Measurements from ENCODE around the gene DIS3L. TPM values are rescaled to one million over a fixed set of nuclear protein-coding genes. Genes with fewer than 3 reads are reported as not detected.

DIS3L gene
- total and polyA plus RNA-seq, 2 of the 4 experiments (the other 2 are of a cell fraction) = 5.1 to 14.5 TPM

GRCh38 chr15:66270932-66271331 lies 22.4 kb upstream of the DIS3L start:
- ATAC-seq (ENCODE audit: low read depth) (no peak), DNase-seq (no peak)
- Histone ChIP-seq H2AK9ac (replicated peaks; ENCODE audit: low read depth, low read length, poor library complexity) (no peak overlapping the region), H3K4me2 (ENCODE audit: low read depth, low read length) (no peak overlapping the region), H3K27ac (ENCODE audit: insufficient read depth, low read length) (no peak overlapping the region), H2BK5ac (ENCODE audit: low read depth, low read length, poor library complexity, severe bottlenecking) (no peak overlapping the region), H3K4me3 (ENCODE audit: insufficient read depth, low read depth, low read length) (no peak overlapping the region), H4K91ac (ENCODE audit: insufficient read depth, low read depth, low read length) (no peak overlapping the region), H3K36me3 (ENCODE audit: control insufficient read depth, insufficient read depth, low read length) (no peaks in the 10 kb centered on the region), H3K18ac (ENCODE audit: low read depth, low read length) (no peak overlapping the region), H2BK20ac (ENCODE audit: low read depth, low read length) (no peak overlapping the region), H3K9me1 (ENCODE audit: insufficient read depth, low read length) (no peaks in the 10 kb centered on the region; the same call in 1 of the 2 replicates), H3K4ac (ENCODE audit: low read depth, low read length) (no peak overlapping the region), H4K20me1 (ENCODE audit: insufficient read depth, low read length) (no peaks in the 10 kb centered on the region), H3K27me3 (ENCODE audit: control insufficient read depth, insufficient read depth, low read length) (peaks cover 22% of the 10 kb centered on the region), H3K56ac (ENCODE audit: extremely low read depth, insufficient read depth, low read length) (no peak overlapping the region), H4K5ac (ENCODE audit: low read depth, low read length) (no peak overlapping the region), H3K23ac (ENCODE audit: low read depth, low read length) (no peak overlapping the region), H2AK5ac (ENCODE audit: low read depth, low read length) (no peak overlapping the region), H3K9ac (ENCODE audit: low read depth, low read length) (no peak overlapping the region), H4K8ac (ENCODE audit: low read depth in 2 of 2, low read length in 2 of 2) (no peak overlapping the region), H3K14ac (replicated peaks; ENCODE audit: low read depth, low read length) (no peak overlapping the region), H2AFZ (replicated peaks; ENCODE audit: low read length, poor library complexity) (no peak overlapping the region), H3K9me3 (ENCODE audit: control insufficient read depth, insufficient read depth, low read length) (peaks cover 2% of the 10 kb centered on the region; the same call in 1 of the 2 replicates), H2BK15ac (ENCODE audit: low read depth, low read length) (no peak overlapping the region), H3K4me1 (ENCODE audit: control insufficient read depth, insufficient read depth, low read length) (no peaks in the 10 kb centered on the region), H3K79me1 (ENCODE audit: low read depth in 1 of 2, low read length in 2 of 2) (no peaks in the 10 kb centered on the region), H2BK120ac (ENCODE audit: low read depth, low read length) (no peak overlapping the region)
- BruUV-seq (replicated peaks) = no TSS peak
- 26% methylated on average over 2 of the region's 6 CpGs; no CpG with 5 or more reads in 1 of the 2 experiments for WGBS, 2 experiments (ENCODE audit: extremely low coverage in 2 of 2, insufficient read length in 1 of 2)
- TF ChIP-seq SMC3 (IDR thresholded peaks at IDR 0.05; ENCODE audit: low read depth, low read length) = no peak
- no peak for TF ChIP-seq BHLHE40 (IDR thresholded peaks at IDR 0.05; ENCODE audit: low read depth, low read length)
- TF ChIP-seq FOS (IDR thresholded peaks at IDR 0.05; ENCODE audit: low read depth, low read length) = no peak
- no peak for TF ChIP-seq POLR2A (IDR thresholded peaks at IDR 0.05; ENCODE audit: low read depth, low read length)
- TF ChIP-seq MAFK (IDR thresholded peaks at IDR 0.05; ENCODE audit: low read depth, low read length) = no peak
- TF ChIP-seq RAD21 (IDR thresholded peaks at IDR 0.05; ENCODE audit: low read length) = no peak
- no peak for TF ChIP-seq NFE2L2 (IDR thresholded peaks at IDR 0.05; ENCODE audit: low read depth, low read length)
- TF ChIP-seq MXI1 (IDR thresholded peaks at IDR 0.05; ENCODE audit: borderline replicate concordance, low read depth, low read length) = no peak
- TF ChIP-seq RFX5 (IDR thresholded peaks at IDR 0.05; ENCODE audit: low read depth, low read length) = no peak
- TF ChIP-seq CTCF (conservative IDR thresholded peaks at IDR 0.05; ENCODE audit: low read depth, low read length) = no peak
- no peak for TF ChIP-seq RCOR1 (IDR thresholded peaks at IDR 0.05; ENCODE audit: insufficient replicate concordance, low read length)
- no peak for TF ChIP-seq USF2 (IDR thresholded peaks at IDR 0.05; ENCODE audit: low read depth, low read length)
- no peak for TF ChIP-seq CEBPB (IDR thresholded peaks at IDR 0.05; ENCODE audit: low read depth, low read length)
- no peak for TF ChIP-seq ELK1 (IDR thresholded peaks at IDR 0.05; ENCODE audit: borderline replicate concordance, low read depth, low read length)
- TF ChIP-seq CHD1 (IDR thresholded peaks at IDR 0.05; ENCODE audit: low read depth, low read length) = no peak
- no peak for TF ChIP-seq MAZ (IDR thresholded peaks at IDR 0.05; ENCODE audit: borderline replicate concordance, low read depth, low read length)
- ChIA-PET CTCF (interaction anchor here (0.5 kb wide), 1 partner anchor 1164 kb away, joined by 3 read pairs; no protein-coding TSS in a partner anchor), POLR2A (ENCODE audit: unreplicated experiment) (no interaction called here)
- dilution Hi-C loops (cut with HindIII; ENCODE audit: low sequenced_read_pairs, unreplicated experiment) = no loop called here
- intact Hi-C loops (cut with micrococcal nuclease) = no loop called here
- in situ Hi-C loops (cut with MboI; ENCODE audit: low sequenced_read_pairs) = no loop called here

All from IMR-90 (cell line).